Coronary artery (tissue), 2 donors: ENCODE results near the gene MBP.

Experiments used
- DNase-seq: peaks from one replicate; pipeline ENCODE4 v3.0.0-alpha.2; 2017; ENCODE audit warnings: low spot score
- H3K27ac ChIP-seq, 2 donors: fragments of 200-600 bp; sonication (generic); one replicate each; pipeline ENCODE4 v1.5.1; 2016 to 2019
- H3K4me3 ChIP-seq: fragments of 200-600 bp; sonication (generic); 2 replicates; pipeline ENCODE4 v1.5.1; 2016; ENCODE audit warnings: mild to moderate bottlenecking, moderate library complexity
- CTCF ChIP-seq: fragments of 200-600 bp; sonication (generic); IDR thresholded peaks from one replicate; pipeline ENCODE4 v1.5.1; 2019; ENCODE audit warnings: antibody characterized with exemption

The MBP gene

GRCh38 chr18:77086656-77087392 is 45.8 kb downstream of the MBP start:
- no peak for DNase-seq
- no peak for TF ChIP-seq CTCF
- H3K4me3 ChIP-seq, result peak overlapping the region; percentile 62
- H3K27ac ChIP-seq, result peak overlapping the region; percentile 42 to 72

GRCh38 chr18:77086034-77086433 is 46.5 kb downstream of the MBP start:
- DNase-seq, result no peak
- TF ChIP-seq CTCF, result no peak
- Histone ChIP-seq H3K27ac (peak overlapping the region in 1 of 2 donors; percentile 3), H3K4me3 (no peak overlapping the region)

GRCh38 chr18:77084688-77085035 is 47.9 kb downstream of the MBP start:
- no peak for DNase-seq
- TF ChIP-seq CTCF, result no peak
- peak overlapping the region; percentile 17 to 41 for H3K27ac ChIP-seq

GRCh38 chr18:77082316-77082955 is 50.1 kb downstream of the MBP start:
- no peak for DNase-seq
- no peak overlapping the region for H3K27ac ChIP-seq
- H3K4me3 ChIP-seq, result no peak overlapping the region
- no peak for TF ChIP-seq CTCF

More at GRCh38 chr18:77084688-77085035, 47.9 kb downstream of the MBP start:
- no peak overlapping the region for H3K4me3 ChIP-seq

GRCh38 chr18:77081390-77081778 is 51.2 kb downstream of the MBP start:
- TF ChIP-seq CTCF, result no peak
- no peak overlapping the region for H3K27ac ChIP-seq
- no peak for DNase-seq
- H3K4me3 ChIP-seq, result no peak overlapping the region

GRCh38 chr18:77079954-77080682 is 52.5 kb downstream of the MBP start:
- no peak for DNase-seq
- no peak overlapping the region for H3K27ac ChIP-seq
- TF ChIP-seq CTCF, result no peak
- no peak overlapping the region for H3K4me3 ChIP-seq
